ENCODE measurements around the gene SPART. TPM values are rescaled to one million over a fixed set of nuclear protein-coding genes. Genes with fewer than 3 reads are reported as not detected.

Gene SPART
- total RNA-seq, 1 experiment from 2014 or later: 83.1 TPM

GRCh38 chr13:36355632-36356031 lies 9.4 kb upstream of the SPART start:
- H3K4me3 Mint-ChIP-seq (ENCODE audit: unreplicated experiment): no peak overlapping the region
- H3K27me3 Mint-ChIP-seq (ENCODE audit: insufficient read depth, unreplicated experiment): no peaks in the 10 kb centered on the region
- ChIA-PET CTCF (interaction anchor here (0.6 to 1.6 kb wide), 7 partner anchors 9 to 712 kb away, joined by 3 to 6 read pairs (median 3); no protein-coding TSS in a partner anchor), POLR2A (interaction anchor here (1.4 kb wide), 1 partner anchor 10 kb away, joined by 8 read pairs; the partner anchor contains the start of gene SPART)
- no peaks in the 10 kb centered on the region for H3K36me3 Mint-ChIP-seq (ENCODE audit: insufficient read depth, unreplicated experiment)
- H3K9me3 Mint-ChIP-seq (ENCODE audit: unreplicated experiment): no peaks in the 10 kb centered on the region
- TF ChIP-seq, protein P1, sequence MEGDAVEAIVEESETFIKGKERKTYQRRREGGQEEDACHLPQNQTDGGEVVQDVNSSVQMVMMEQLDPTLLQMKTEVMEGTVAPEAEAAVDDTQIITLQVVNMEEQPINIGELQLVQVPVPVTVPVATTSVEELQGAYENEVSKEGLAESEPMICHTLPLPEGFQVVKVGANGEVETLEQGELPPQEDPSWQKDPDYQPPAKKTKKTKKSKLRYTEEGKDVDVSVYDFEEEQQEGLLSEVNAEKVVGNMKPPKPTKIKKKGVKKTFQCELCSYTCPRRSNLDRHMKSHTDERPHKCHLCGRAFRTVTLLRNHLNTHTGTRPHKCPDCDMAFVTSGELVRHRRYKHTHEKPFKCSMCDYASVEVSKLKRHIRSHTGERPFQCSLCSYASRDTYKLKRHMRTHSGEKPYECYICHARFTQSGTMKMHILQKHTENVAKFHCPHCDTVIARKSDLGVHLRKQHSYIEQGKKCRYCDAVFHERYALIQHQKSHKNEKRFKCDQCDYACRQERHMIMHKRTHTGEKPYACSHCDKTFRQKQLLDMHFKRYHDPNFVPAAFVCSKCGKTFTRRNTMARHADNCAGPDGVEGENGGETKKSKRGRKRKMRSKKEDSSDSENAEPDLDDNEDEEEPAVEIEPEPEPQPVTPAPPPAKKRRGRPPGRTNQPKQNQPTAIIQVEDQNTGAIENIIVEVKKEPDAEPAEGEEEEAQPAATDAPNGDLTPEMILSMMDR (IDR thresholded peaks at IDR 0.05; ENCODE audit: unreplicated experiment): no peak
- DNase-seq (ENCODE audit: unreplicated experiment): no peak
- no TSS peak for BruUV-seq (replicated peaks)
- intact Hi-C loops (cut with micrococcal nuclease): no loop called here
- peaks cover 6% of the 10 kb centered on the region for H3K4me1 Mint-ChIP-seq (ENCODE audit: insufficient read depth, unreplicated experiment)
- no peak overlapping the region for H3K27ac Mint-ChIP-seq (ENCODE audit: low read depth, unreplicated experiment)

GRCh38 chr13:36354842-36355623 lies 8.8 kb upstream of the SPART start:
- H3K27ac Mint-ChIP-seq (ENCODE audit: low read depth, unreplicated experiment): no peak overlapping the region
- intact Hi-C loops (cut with micrococcal nuclease): no loop called here
- no TSS peak for BruUV-seq (replicated peaks)

GRCh38 chr13:36353001-36353400 lies 6.8 kb upstream of the SPART start:
- ChIA-PET CTCF (interaction anchor here (0.7 kb wide), 1 partner anchor 237 kb away, joined by 3 read pairs; no protein-coding TSS in a partner anchor), POLR2A (no interaction called here)
- TF ChIP-seq, protein P1 (IDR thresholded peaks at IDR 0.05; ENCODE audit: unreplicated experiment): no peak
- Mint-ChIP-seq H3K36me3 (ENCODE audit: insufficient read depth, unreplicated experiment) (no peaks in the 10 kb centered on the region), H3K9me3 (ENCODE audit: unreplicated experiment) (no peaks in the 10 kb centered on the region), H3K27ac (ENCODE audit: low read depth, unreplicated experiment) (peak overlapping the region; percentile 16), H3K4me3 (ENCODE audit: unreplicated experiment) (no peak overlapping the region), H3K4me1 (ENCODE audit: insufficient read depth, unreplicated experiment) (peaks cover 6% of the 10 kb centered on the region), H3K27me3 (ENCODE audit: insufficient read depth, unreplicated experiment) (no peaks in the 10 kb centered on the region)
- no TSS peak for BruUV-seq (replicated peaks)
- DNase-seq (ENCODE audit: unreplicated experiment): no peak
- intact Hi-C loops (cut with micrococcal nuclease): no loop called here

More at GRCh38 chr13:36354842-36355623, 8.8 kb upstream of the SPART start:
- TF ChIP-seq, protein P1 (IDR thresholded peaks at IDR 0.05; ENCODE audit: unreplicated experiment): no peak
- H3K36me3 Mint-ChIP-seq (ENCODE audit: insufficient read depth, unreplicated experiment): no peaks in the 10 kb centered on the region
- POLR2A ChIA-PET: interaction anchor here (1.4 kb wide), 1 partner anchor 9 kb away, joined by 8 read pairs; the partner anchor contains the start of gene SPART
- no peaks in the 10 kb centered on the region for H3K27me3 Mint-ChIP-seq (ENCODE audit: insufficient read depth, unreplicated experiment)
- peaks cover 6% of the 10 kb centered on the region for H3K4me1 Mint-ChIP-seq (ENCODE audit: insufficient read depth, unreplicated experiment)
- H3K4me3 Mint-ChIP-seq (ENCODE audit: unreplicated experiment): no peak overlapping the region
- H3K9me3 Mint-ChIP-seq (ENCODE audit: unreplicated experiment): no peaks in the 10 kb centered on the region
- no peak for DNase-seq (ENCODE audit: unreplicated experiment)
- CTCF ChIA-PET: interaction anchor here (0.6 to 1.6 kb wide), 7 partner anchors 8 to 381 kb away, joined by 3 to 6 read pairs (median 4); no protein-coding TSS in a partner anchor

- no peak for DNase-seq (ENCODE audit: unreplicated experiment)
- no TSS peak for BruUV-seq (replicated peaks)
- H3K27ac Mint-ChIP-seq (ENCODE audit: low read depth, unreplicated experiment): no peak overlapping the region
- H3K9me3 Mint-ChIP-seq (ENCODE audit: unreplicated experiment): no peaks in the 10 kb centered on the region
- intact Hi-C loops (cut with micrococcal nuclease): no loop called here
- TF ChIP-seq, protein P1 (IDR thresholded peaks at IDR 0.05; ENCODE audit: unreplicated experiment): no peak
- ChIA-PET CTCF (interaction anchor here (0.7 kb wide), 1 partner anchor 238 kb away, joined by 3 read pairs; no protein-coding TSS in a partner anchor), POLR2A (interaction anchor here (0.6 kb wide), 1 partner anchor 37 kb away, joined by 3 read pairs; no protein-coding TSS in a partner anchor)
- H3K27me3 Mint-ChIP-seq (ENCODE audit: insufficient read depth, unreplicated experiment): no peaks in the 10 kb centered on the region
- no peak overlapping the region for H3K4me3 Mint-ChIP-seq (ENCODE audit: unreplicated experiment)
- H3K4me1 Mint-ChIP-seq (ENCODE audit: insufficient read depth, unreplicated experiment): peaks cover 6% of the 10 kb centered on the region
- H3K36me3 Mint-ChIP-seq (ENCODE audit: insufficient read depth, unreplicated experiment): no peaks in the 10 kb centered on the region
Measured at GRCh38 chr13:36352350-36352749, 6.2 kb upstream of the SPART start.
